Astrocyte of the cerebellum (primary cell): Measurements from ENCODE around the gene IGFBP2.
A peak's percentile ranks its signal among the peaks of the same experiment; 100 is the strongest.

Source experiments
- DNase-seq: peaks from one replicate; pipeline ENCODE4 v3.0.0-alpha.2; 2011; ENCODE audit warnings: low read depth
- H3K4me3 ChIP-seq: 2 replicates; pipeline ENCODE4 v1.5.1; 2011; ENCODE audit warnings: mild to moderate bottlenecking, low read depth, low read length, moderate library complexity
- CTCF ChIP-seq: IDR thresholded peaks from 2 replicates; pipeline ENCODE4 v1.5.1; 2012; ENCODE audit warnings: low read length, low read depth, moderate library complexity, mild to moderate bottlenecking; ENCODE audit errors: missing control alignments
- in situ Hi-C: cut with HindIII; loops from 2 replicates; pipeline ENCODE4 v1.10.0; 2017; ENCODE audit warnings: low sequenced_read_pairs

The IGFBP2 gene

GRCh38 chr2:216711348-216711747 lies 78.1 kb downstream of the IGFBP2 start:
- in situ Hi-C loops: no loop called here
- no peak for DNase-seq
- no peak for TF ChIP-seq CTCF
- H3K4me3 ChIP-seq: no peak overlapping the region

DNA sequence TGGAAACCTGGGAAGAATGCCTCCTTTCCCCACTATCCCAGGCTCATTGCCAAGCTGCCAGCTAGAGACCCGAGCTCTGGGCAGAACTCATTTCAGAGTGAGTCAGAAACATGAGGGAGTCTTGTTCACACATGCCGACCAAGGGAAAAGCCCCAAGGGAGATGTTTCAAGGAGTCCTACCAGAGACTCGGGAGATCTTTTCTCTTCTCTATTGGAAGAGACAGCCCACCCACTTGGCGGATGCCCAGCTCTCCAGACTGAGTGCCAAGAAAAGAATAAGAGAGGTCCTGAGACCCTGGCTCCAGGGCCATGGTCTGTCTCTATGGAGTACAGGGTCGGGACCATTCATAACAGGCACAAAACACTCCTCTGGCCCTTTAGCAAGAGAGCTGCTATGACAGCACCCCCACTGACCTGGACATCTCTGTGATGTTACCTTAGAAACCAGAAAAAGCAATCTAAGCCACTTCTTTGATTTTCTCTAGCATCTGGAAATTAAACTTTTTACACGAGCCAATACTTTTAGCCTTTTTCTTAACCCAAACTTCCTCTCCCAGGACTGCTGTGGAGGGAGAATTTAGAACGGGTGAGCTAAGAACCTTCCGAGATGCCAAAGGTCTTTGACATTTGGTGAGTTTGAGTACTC lies 80.6 kb downstream of the IGFBP2 start:
- TF ChIP-seq CTCF: no peak
- no peak overlapping the region for H3K4me3 ChIP-seq
- in situ Hi-C loops: no loop called here
- peak; percentile 92 for DNase-seq
